Measurements from ENCODE around the gene VDR.

The VDR gene

GRCh38 chr12:47804171-47804570 is 100.6 kb downstream of the VDR start:
- Histone ChIP-seq H3K9me3 (ENCODE audit: insufficient read depth, low read length) (no peaks in the 10 kb centered on the region), H3K4me3 (ENCODE audit: low read length) (no peak overlapping the region), H2AFZ (ENCODE audit: low read depth, low read length) (no peak overlapping the region), H3K4me1 (ENCODE audit: low read length) (peaks cover 61% of the 10 kb centered on the region), H3K4me2 (ENCODE audit: low read length) (no peak overlapping the region), H3K27me3 (ENCODE audit: low read depth, low read length) (no peaks in the 10 kb centered on the region), H3K36me3 (replicated peaks; ENCODE audit: low read depth, low read length) (peaks cover 14% of the 10 kb centered on the region), H3K9ac (ENCODE audit: low read length) (no peak overlapping the region), H3K79me2 (ENCODE audit: low read length) (peaks cover 63% of the 10 kb centered on the region), H4K20me1 (ENCODE audit: insufficient read depth, low read length) (no peaks in the 10 kb centered on the region), H3K27ac (ENCODE audit: low read length) (no peak overlapping the region)
- TF ChIP-seq CTCF (IDR thresholded peaks at IDR 0.05; ENCODE audit: low read depth, low read length) (no peak), EZH2phosphoT487 (IDR thresholded peaks at IDR 0.05; ENCODE audit: low read depth) (no peak)

- H2AFZ ChIP-seq (ENCODE audit: low read depth, low read length): no peak overlapping the region
- H3K4me1 ChIP-seq (ENCODE audit: low read length): peaks cover 52% of the 10 kb centered on the region
- H3K27me3 ChIP-seq (ENCODE audit: low read depth, low read length): no peaks in the 10 kb centered on the region
- peaks cover 55% of the 10 kb centered on the region for H3K79me2 ChIP-seq (ENCODE audit: low read length)
- TF ChIP-seq EZH2phosphoT487 (IDR thresholded peaks at IDR 0.05; ENCODE audit: low read depth) (no peak), CTCF (IDR thresholded peaks at IDR 0.05; ENCODE audit: low read depth, low read length) (no peak)
- H3K4me3 ChIP-seq (ENCODE audit: low read length): peak overlapping the region; percentile 26
- peak overlapping the region; percentile 51 for H3K27ac ChIP-seq (ENCODE audit: low read length)
- H3K4me2 ChIP-seq (ENCODE audit: low read length): peak overlapping the region; percentile 84
- no peaks in the 10 kb centered on the region for H4K20me1 ChIP-seq (ENCODE audit: insufficient read depth, low read length)
- H3K9ac ChIP-seq (ENCODE audit: low read length): peak overlapping the region; percentile 69
- H3K36me3 ChIP-seq (replicated peaks; ENCODE audit: low read depth, low read length): peaks cover 14% of the 10 kb centered on the region
- H3K9me3 ChIP-seq (ENCODE audit: insufficient read depth, low read length): no peaks in the 10 kb centered on the region
Observed at GRCh38 chr12:47803191-47803875, 101.5 kb downstream of the VDR start.

GRCh38 chr12:47802312-47802711 is 102.5 kb downstream of the VDR start:
- no peak overlapping the region for H2AFZ ChIP-seq (ENCODE audit: low read depth, low read length)
- H3K36me3 ChIP-seq (replicated peaks; ENCODE audit: low read depth, low read length): peaks cover 17% of the 10 kb centered on the region
- H4K20me1 ChIP-seq (ENCODE audit: insufficient read depth, low read length): no peaks in the 10 kb centered on the region
- peaks cover 47% of the 10 kb centered on the region for H3K4me1 ChIP-seq (ENCODE audit: low read length)
- H3K4me3 ChIP-seq (ENCODE audit: low read length): no peak overlapping the region
- peak overlapping the region; percentile 69 for H3K9ac ChIP-seq (ENCODE audit: low read length)
- H3K27me3 ChIP-seq (ENCODE audit: low read depth, low read length): no peaks in the 10 kb centered on the region
- H3K9me3 ChIP-seq (ENCODE audit: insufficient read depth, low read length): no peaks in the 10 kb centered on the region
- TF ChIP-seq EZH2phosphoT487 (IDR thresholded peaks at IDR 0.05; ENCODE audit: low read depth) (no peak), CTCF (IDR thresholded peaks at IDR 0.05; ENCODE audit: low read depth, low read length) (peak; percentile 41)
- H3K79me2 ChIP-seq (ENCODE audit: low read length): peaks cover 45% of the 10 kb centered on the region
- H3K4me2 ChIP-seq (ENCODE audit: low read length): peak overlapping the region; percentile 84; the same call in 1 of the 2 replicates
- H3K27ac ChIP-seq (ENCODE audit: low read length): no peak overlapping the region

- Histone ChIP-seq H3K79me2 (ENCODE audit: low read length) (peaks cover 40% of the 10 kb centered on the region), H3K4me3 (ENCODE audit: low read length) (no peak overlapping the region), H2AFZ (ENCODE audit: low read depth, low read length) (no peak overlapping the region), H3K4me2 (ENCODE audit: low read length) (no peak overlapping the region), H3K4me1 (ENCODE audit: low read length) (peaks cover 42% of the 10 kb centered on the region), H3K9ac (ENCODE audit: low read length) (no peak overlapping the region), H4K20me1 (ENCODE audit: insufficient read depth, low read length) (no peaks in the 10 kb centered on the region), H3K27me3 (ENCODE audit: low read depth, low read length) (no peaks in the 10 kb centered on the region), H3K9me3 (ENCODE audit: insufficient read depth, low read length) (no peaks in the 10 kb centered on the region), H3K27ac (ENCODE audit: low read length) (no peak overlapping the region), H3K36me3 (replicated peaks; ENCODE audit: low read depth, low read length) (peaks cover 19% of the 10 kb centered on the region)
- TF ChIP-seq EZH2phosphoT487 (IDR thresholded peaks at IDR 0.05; ENCODE audit: low read depth) (no peak), CTCF (IDR thresholded peaks at IDR 0.05; ENCODE audit: low read depth, low read length) (no peak)
Observed at GRCh38 chr12:47801904-47802246, 102.9 kb downstream of the VDR start.
